Measurements from ENCODE around the gene GKN2.
"Not testable (repeated sequence)": the region's sequence is repeated elsewhere in the genome, so short reads cannot be mapped to it uniquely, and the experiment has no call there.

Gene GKN2

GRCh38 chr2:68907232-68907919, 45.3 kb downstream of the GKN2 start:
- no peak for TF ChIP-seq CTCF (IDR thresholded peaks at IDR 0.05; ENCODE audit: borderline replicate concordance, control extremely low read depth, extremely low read depth, insufficient read depth, missing control alignments)
- in situ Hi-C loops (cut with MboI; ENCODE audit: low sequenced_read_pairs, unreplicated experiment) = loop anchor here (25.0 kb wide), 1 partner anchor 170 kb away; the partner anchor contains the start of gene ARHGAP25
- DNase-seq (ENCODE audit: low spot score) = no peak

- no peak for TF ChIP-seq CTCF (IDR thresholded peaks at IDR 0.05; ENCODE audit: borderline replicate concordance, control extremely low read depth, extremely low read depth, insufficient read depth, missing control alignments)
- DNase-seq (ENCODE audit: low spot score) = no peak
- in situ Hi-C loops (cut with MboI; ENCODE audit: low sequenced_read_pairs, unreplicated experiment) = loop anchor here (25.0 kb wide), 1 partner anchor 169 kb away; the partner anchor contains the start of gene ARHGAP25
These were observed 46.0 kb downstream of the GKN2 start for GRCh38 chr2:68906716-68907115.

GRCh38 chr2:68905116-68905515, 47.6 kb downstream of the GKN2 start:
- in situ Hi-C loops (cut with MboI; ENCODE audit: low sequenced_read_pairs, unreplicated experiment) = loop anchor here (25.0 kb wide), 1 partner anchor 168 kb away; the partner anchor contains the start of gene ARHGAP25
- no peak for TF ChIP-seq CTCF (IDR thresholded peaks at IDR 0.05; ENCODE audit: borderline replicate concordance, control extremely low read depth, extremely low read depth, insufficient read depth, missing control alignments)

GRCh38 chr2:68901561-68901960, 51.1 kb downstream of the GKN2 start:
- TF ChIP-seq CTCF (IDR thresholded peaks at IDR 0.05; ENCODE audit: borderline replicate concordance, control extremely low read depth, extremely low read depth, insufficient read depth, missing control alignments) = no peak
- DNase-seq (ENCODE audit: low spot score) = no peak
- in situ Hi-C loops (cut with MboI; ENCODE audit: low sequenced_read_pairs, unreplicated experiment) = loop anchor here (25.0 kb wide), 1 partner anchor 164 kb away; the partner anchor contains the start of gene ARHGAP25

More at GRCh38 chr2:68905116-68905515, 47.6 kb downstream of the GKN2 start:
- no peak for DNase-seq (ENCODE audit: low spot score)

- no peak for DNase-seq (ENCODE audit: low spot score)
- TF ChIP-seq CTCF (IDR thresholded peaks at IDR 0.05; ENCODE audit: borderline replicate concordance, control extremely low read depth, extremely low read depth, insufficient read depth, missing control alignments) = no peak
- in situ Hi-C loops (cut with MboI; ENCODE audit: low sequenced_read_pairs, unreplicated experiment) = loop anchor here (25.0 kb wide), 1 partner anchor 164 kb away; the partner anchor contains the start of gene ARHGAP25
These were observed 51.5 kb downstream of the GKN2 start for GRCh38 chr2:68901199-68901514.

- in situ Hi-C loops (cut with MboI; ENCODE audit: low sequenced_read_pairs, unreplicated experiment) = loop anchor here (25.0 kb wide), 1 partner anchor 163 kb away; the partner anchor contains the start of gene ARHGAP25
- TF ChIP-seq CTCF (IDR thresholded peaks at IDR 0.05; ENCODE audit: borderline replicate concordance, control extremely low read depth, extremely low read depth, insufficient read depth, missing control alignments) = no peak
- no peak for DNase-seq (ENCODE audit: low spot score)
These were observed 52.0 kb downstream of the GKN2 start for GRCh38 chr2:68900496-68901198.

GRCh38 chr2:68895981-68896380, 56.7 kb downstream of the GKN2 start:
- in situ Hi-C loops (cut with MboI; ENCODE audit: low sequenced_read_pairs, unreplicated experiment); DNase-seq (ENCODE audit: low spot score): not testable (repeated sequence)

Measured in GM13976 (cell line).